OCI-LY3 (cell line): ENCODE results near the gene ARHGEF17.

ENCODE experiments used
- H2AFZ ChIP-seq: fragments of 200-600, 300-600 bp; shearing (Covaris generic); 2 replicates; pipeline ENCODE4 v1.6.0; 2014; ENCODE audit warnings: antibody characterized with exemption, low read depth, low read length
- H3K27ac ChIP-seq: fragments of 200-600, 300-600 bp; sonication (generic); 2 replicates; pipeline ENCODE4 v1.5.1; 2014; ENCODE audit warnings: mild to moderate bottlenecking, low read length, moderate library complexity, mixed read lengths
- H3K27me3 ChIP-seq: fragments of 200-600, 300-600 bp; sonication (generic); 2 replicates; pipeline ENCODE4 v1.6.1; 2014; ENCODE audit warnings: low read depth, low read length, mixed read lengths
- H3K36me3 ChIP-seq: fragments of 200-600, 300-600 bp; sonication (generic); replicated peaks from 2 replicates; pipeline ENCODE3; 2014; ENCODE audit warnings: low read depth, low read length, mixed read lengths
- H3K4me1 ChIP-seq: fragments of 300-600, 200-600 bp; sonication (generic); 2 replicates; pipeline ENCODE4 v1.6.1; 2014; ENCODE audit warnings: low read length, mixed read lengths
- H3K4me2 ChIP-seq: fragments of 200-600, 300-600 bp; sonication (generic); 2 replicates; pipeline ENCODE4 v1.6.1; 2014; ENCODE audit warnings: low read length, mixed read lengths
- H3K4me3 ChIP-seq: fragments of 300-600, 200-600 bp; sonication (generic); 2 replicates; pipeline ENCODE4 v1.5.1; 2014; ENCODE audit warnings: antibody characterized with exemption, mild to moderate bottlenecking, low read length, moderate library complexity
- H3K79me2 ChIP-seq: fragments of 300-600, 200-600 bp; shearing (Covaris generic); 2 replicates; pipeline ENCODE4 v1.6.1; 2014; ENCODE audit warnings: mild to moderate bottlenecking, low read length, mixed read lengths
- H3K9ac ChIP-seq: fragments of 300-600, 200-600 bp; shearing (Covaris generic); 2 replicates; pipeline ENCODE4 v1.6.0; 2014; ENCODE audit warnings: mild to moderate bottlenecking, low read length, moderate library complexity
- H3K9me3 ChIP-seq: fragments of 200-600, 300-600 bp; shearing (Covaris generic); 2 replicates; pipeline ENCODE4 v1.6.1; 2014; ENCODE audit warnings: low read length, mixed read lengths; ENCODE audit not compliant: insufficient read depth
- H4K20me1 ChIP-seq: fragments of 200-600, 300-600 bp; sonication (generic); 2 replicates; pipeline ENCODE4 v1.6.1; 2016; ENCODE audit warnings: low read length, mixed read lengths; ENCODE audit not compliant: insufficient read depth
- CTCF ChIP-seq: fragments of 200-600, 300-600 bp; sonication (generic); IDR thresholded peaks from 2 replicates; pipeline ENCODE4 v1.5.1; 2014; ENCODE audit warnings: antibody characterized with exemption, low read length, low read depth
- EZH2phosphoT487 ChIP-seq: fragments of 200-600 bp; shearing (Covaris generic); IDR thresholded peaks from 2 replicates; pipeline ENCODE4 v1.6.1; 2018; ENCODE audit warnings: antibody characterized with exemption, mixed run types, low read depth

ARHGEF17 gene

DNA sequence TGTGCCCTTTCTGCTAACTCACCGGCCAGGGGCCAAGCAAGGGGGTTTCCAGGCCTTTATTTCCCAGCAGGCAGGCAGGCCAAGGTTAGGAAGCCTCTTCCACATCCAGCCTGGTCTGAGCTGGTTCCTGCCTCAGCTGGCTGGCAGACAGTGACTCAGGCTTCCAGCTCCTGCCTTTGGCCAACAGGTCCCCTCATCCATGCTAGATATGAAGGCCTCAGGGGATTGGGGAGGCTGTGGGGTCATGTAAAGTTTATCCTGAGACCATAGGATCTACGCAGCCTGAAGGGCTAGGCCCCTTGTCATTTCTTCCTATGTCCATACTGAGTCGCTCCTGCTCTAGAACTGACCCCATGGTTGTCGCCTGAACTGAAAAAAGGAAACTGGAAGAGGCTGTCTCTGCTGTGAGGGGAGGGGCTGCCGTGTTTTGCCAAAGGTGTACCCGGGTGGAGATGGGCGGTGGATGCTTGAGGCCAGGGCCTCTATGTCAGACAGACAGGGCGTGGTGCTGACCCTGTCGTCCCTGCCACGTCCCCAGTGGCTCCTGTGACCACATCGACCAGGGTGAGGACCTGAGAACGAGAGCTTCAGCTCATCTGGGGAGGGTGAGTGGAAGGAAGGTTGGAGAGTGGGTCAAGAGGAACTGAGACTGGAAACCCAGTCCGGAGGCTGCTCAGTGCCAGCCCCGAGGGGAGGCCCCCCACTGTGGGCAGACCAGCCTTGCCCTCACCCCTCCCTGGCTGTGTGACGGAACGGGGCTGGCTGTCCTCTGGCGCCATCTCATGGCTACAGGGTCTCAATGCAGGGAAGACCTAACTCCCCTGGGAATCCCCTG lies 19.0 kb upstream of the ARHGEF17 start:
- Histone ChIP-seq H3K9me3 (no peaks in the 10 kb centered on the region), H3K27me3 (no peaks in the 10 kb centered on the region), H2AFZ (no peak overlapping the region), H3K27ac (peak overlapping the region; percentile 95), H4K20me1 (peaks cover 39% of the 10 kb centered on the region), H3K4me3 (peak overlapping the region; percentile 59), H3K4me2 (peak overlapping the region; percentile 82), H3K36me3 (peaks cover 17% of the 10 kb centered on the region), H3K4me1 (peaks cover 48% of the 10 kb centered on the region), H3K79me2 (peaks cover 95% of the 10 kb centered on the region), H3K9ac (peak overlapping the region; percentile 76)
- no peak for TF ChIP-seq EZH2phosphoT487
- TF ChIP-seq CTCF: peak; percentile 98

GRCh38 chr11:73290536-73290935 lies 17.5 kb upstream of the ARHGEF17 start:
- no peaks in the 10 kb centered on the region for H3K27me3 ChIP-seq
- no peak for TF ChIP-seq CTCF
- no peak for TF ChIP-seq EZH2phosphoT487
- H3K9me3 ChIP-seq: no peaks in the 10 kb centered on the region
- no peak overlapping the region for H3K4me3 ChIP-seq
- H3K9ac ChIP-seq: no peak overlapping the region
- no peak overlapping the region for H2AFZ ChIP-seq
- peaks cover 18% of the 10 kb centered on the region for H3K36me3 ChIP-seq
- H3K27ac ChIP-seq: no peak overlapping the region
- peaks cover 59% of the 10 kb centered on the region for H3K4me1 ChIP-seq
- H4K20me1 ChIP-seq: peaks cover 53% of the 10 kb centered on the region
- peaks cover 84% of the 10 kb centered on the region for H3K79me2 ChIP-seq
- no peak overlapping the region for H3K4me2 ChIP-seq

- Histone ChIP-seq H3K9me3 (no peaks in the 10 kb centered on the region), H4K20me1 (peaks cover 57% of the 10 kb centered on the region), H2AFZ (no peak overlapping the region), H3K79me2 (peaks cover 78% of the 10 kb centered on the region), H3K4me3 (no peak overlapping the region), H3K4me1 (peaks cover 56% of the 10 kb centered on the region), H3K36me3 (peaks cover 22% of the 10 kb centered on the region), H3K27me3 (no peaks in the 10 kb centered on the region), H3K4me2 (no peak overlapping the region), H3K27ac (no peak overlapping the region), H3K9ac (no peak overlapping the region)
- TF ChIP-seq CTCF (no peak), EZH2phosphoT487 (no peak)
These were observed 16.9 kb upstream of the ARHGEF17 start for GRCh38 chr11:73291196-73291595.

- Histone ChIP-seq H2AFZ (no peak overlapping the region), H3K4me1 (peaks cover 49% of the 10 kb centered on the region), H3K9me3 (no peaks in the 10 kb centered on the region), H3K36me3 (peaks cover 29% of the 10 kb centered on the region), H3K9ac (no peak overlapping the region), H3K4me2 (no peak overlapping the region), H3K4me3 (no peak overlapping the region), H3K79me2 (peaks cover 78% of the 10 kb centered on the region), H3K27ac (no peak overlapping the region), H3K27me3 (no peaks in the 10 kb centered on the region), H4K20me1 (peaks cover 65% of the 10 kb centered on the region)
- TF ChIP-seq CTCF: no peak
- no peak for TF ChIP-seq EZH2phosphoT487
These were observed 16.1 kb upstream of the ARHGEF17 start for GRCh38 chr11:73291781-73292524.
